K562 (cell line): ENCODE results near the gene ARHGEF7.

ENCODE experiments used
- C11orf30 ChIP-seq: fragments of 450-650 bp; IDR thresholded peaks from 2 replicates; pipeline ENCODE4 v1.6.1; 2016; ENCODE audit warnings: low read depth, mild to moderate bottlenecking
- CBX5 ChIP-seq: IDR thresholded peaks from 2 replicates; pipeline ENCODE4 v1.6.1; 2014; ENCODE audit warnings: low read depth, borderline replicate concordance
- ESRRB ChIP-seq: fragments of 250-450 bp; sonication (Bioruptor Pico); IDR thresholded peaks from 2 replicates; pipeline ENCODE4 v1.5.0; 2020; ENCODE audit warnings: mild to moderate bottlenecking, moderate library complexity, borderline replicate concordance
- FOXA3 ChIP-seq, 2 experiments: fragments of 450-650 bp in 1 of 2; sonication (generic) in 1 of 2; formaldehyde crosslinking; IDR thresholded peaks in 1 of 2; conservative IDR thresholded peaks in 1 of 2; 2 replicates each; pipeline versions ENCODE4 v1.4.0 to v1.8.0; 2020 to 2022; ENCODE audit warnings: mild to moderate bottlenecking in 2 of 2, missing genetic modification reagents in 1 of 2
- SMAD1 ChIP-seq: fragments of 150-350 bp; IDR thresholded peaks from 2 replicates; pipeline ENCODE4 v1.6.1; 2014; ENCODE audit warnings: low read length, low read depth; ENCODE audit not compliant: partially characterized antibody
- TF ChIP-seq, protein P1 (sequence below), 2 experiments: fragments of 450-650 bp; formaldehyde crosslinking in 1 of 2; IDR thresholded peaks; 2 replicates each; pipeline versions ENCODE4 v1.4.0 to v1.6.1; 2014 to 2020; ENCODE audit warnings: mild to moderate bottlenecking in 2 of 2, borderline replicate concordance in 1 of 2, low read depth in 1 of 2

GRCh38 chr13:111312944-111313590, 198.0 kb downstream of the ARHGEF7 start:
- TF ChIP-seq SMAD1 (no peak), FOXA3 (CRISPR knock-in tag; conservative IDR thresholded peaks at IDR 0.05 in 1 of 2, IDR thresholded peaks at IDR 0.05 in 1 of 2) (no peak), C11orf30 (no peak), CBX5 (no peak), ESRRB (CRISPR knock-in tag) (no peak)
- TF ChIP-seq, protein P1, sequence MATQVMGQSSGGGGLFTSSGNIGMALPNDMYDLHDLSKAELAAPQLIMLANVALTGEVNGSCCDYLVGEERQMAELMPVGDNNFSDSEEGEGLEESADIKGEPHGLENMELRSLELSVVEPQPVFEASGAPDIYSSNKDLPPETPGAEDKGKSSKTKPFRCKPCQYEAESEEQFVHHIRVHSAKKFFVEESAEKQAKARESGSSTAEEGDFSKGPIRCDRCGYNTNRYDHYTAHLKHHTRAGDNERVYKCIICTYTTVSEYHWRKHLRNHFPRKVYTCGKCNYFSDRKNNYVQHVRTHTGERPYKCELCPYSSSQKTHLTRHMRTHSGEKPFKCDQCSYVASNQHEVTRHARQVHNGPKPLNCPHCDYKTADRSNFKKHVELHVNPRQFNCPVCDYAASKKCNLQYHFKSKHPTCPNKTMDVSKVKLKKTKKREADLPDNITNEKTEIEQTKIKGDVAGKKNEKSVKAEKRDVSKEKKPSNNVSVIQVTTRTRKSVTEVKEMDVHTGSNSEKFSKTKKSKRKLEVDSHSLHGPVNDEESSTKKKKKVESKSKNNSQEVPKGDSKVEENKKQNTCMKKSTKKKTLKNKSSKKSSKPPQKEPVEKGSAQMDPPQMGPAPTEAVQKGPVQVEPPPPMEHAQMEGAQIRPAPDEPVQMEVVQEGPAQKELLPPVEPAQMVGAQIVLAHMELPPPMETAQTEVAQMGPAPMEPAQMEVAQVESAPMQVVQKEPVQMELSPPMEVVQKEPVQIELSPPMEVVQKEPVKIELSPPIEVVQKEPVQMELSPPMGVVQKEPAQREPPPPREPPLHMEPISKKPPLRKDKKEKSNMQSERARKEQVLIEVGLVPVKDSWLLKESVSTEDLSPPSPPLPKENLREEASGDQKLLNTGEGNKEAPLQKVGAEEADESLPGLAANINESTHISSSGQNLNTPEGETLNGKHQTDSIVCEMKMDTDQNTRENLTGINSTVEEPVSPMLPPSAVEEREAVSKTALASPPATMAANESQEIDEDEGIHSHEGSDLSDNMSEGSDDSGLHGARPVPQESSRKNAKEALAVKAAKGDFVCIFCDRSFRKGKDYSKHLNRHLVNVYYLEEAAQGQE (IDR thresholded peaks at IDR 0.05; ENCODE audit: borderline replicate concordance), result no peak
- TF ChIP-seq, protein P1 (CRISPR knock-in tag; IDR thresholded peaks at IDR 0.05; ENCODE audit: low read depth), result no peak
